ENCODE measurements around the gene PELI3.

PELI3 gene

DNA sequence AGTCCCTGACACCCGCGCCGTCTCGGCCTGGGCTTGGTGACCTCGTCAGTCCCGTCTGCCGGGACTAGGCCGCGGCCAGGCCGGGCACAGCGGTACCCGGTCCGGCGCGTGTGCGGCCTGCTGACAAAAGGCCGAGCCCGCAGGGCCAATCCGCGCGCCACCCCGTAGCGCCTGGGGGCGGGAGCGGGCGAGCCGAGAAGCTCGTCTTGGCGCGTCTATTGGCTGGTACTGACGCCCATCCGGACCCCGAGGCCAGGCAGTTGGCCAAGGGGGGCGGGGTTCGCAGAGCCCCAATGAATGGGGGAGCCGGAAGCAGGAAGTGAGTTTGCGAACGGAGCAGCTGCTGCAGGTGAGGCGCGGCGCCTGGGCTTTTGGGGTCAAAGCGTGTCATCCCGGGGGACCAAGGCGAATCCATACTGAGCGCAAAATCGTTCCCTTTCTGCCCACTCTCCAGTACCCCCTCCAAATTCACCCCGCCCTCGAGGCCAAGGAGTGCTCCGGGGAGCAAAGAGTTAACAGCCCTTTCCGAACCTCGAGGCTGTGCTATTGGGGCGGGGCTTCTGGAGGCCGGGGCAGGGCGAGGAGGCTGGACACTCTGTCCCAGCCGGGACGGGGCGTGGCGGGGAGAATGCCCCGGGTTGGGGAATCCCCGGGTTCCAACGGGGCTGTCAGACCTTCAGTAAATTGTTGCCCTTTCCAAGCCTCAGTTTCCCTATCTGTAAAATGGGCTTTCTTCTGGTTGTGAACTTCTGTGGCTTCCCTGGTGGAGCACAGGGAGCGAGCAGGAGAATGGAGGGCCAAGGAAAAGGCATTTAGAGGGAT lies 13.6 kb downstream of the PELI3 start, which contains the start of gene DPP3:
Gene DPP3, plus strand, starts transcription at position 318 of the 822 bp plus-strand sequence. CDS start 1,767 bp downstream, outside the sequence.
- Histone ChIP-seq H3K9me3 (ENCODE audit: control insufficient read depth in 1 of 2, low read length in 2 of 2) (no peaks in the 10 kb centered on the region), H3K9ac (ENCODE audit: low read depth in 1 of 2, low read length in 2 of 2) (peak within 1 kb of the TSS; percentile 81 to 94), H3K27ac (ENCODE audit: low read depth, low read length) (peak within 1 kb of the TSS; percentile 90), H3K27me3 (ENCODE audit: control insufficient read depth in 1 of 2, insufficient read depth in 2 of 2, low read length in 2 of 2) (no peaks in the 10 kb centered on the region), H3K36me3 (ENCODE audit: control insufficient read depth in 1 of 2, insufficient read depth in 2 of 2, low read length in 2 of 2) (peaks cover 3 to 13% of the 10 kb centered on the region in 2 donors), H3K4me3 (ENCODE audit: low read depth in 1 of 2, low read length in 2 of 2) (peak within 1 kb of the TSS; percentile 79 to 94), H3K4me1 (ENCODE audit: control insufficient read depth in 1 of 2, insufficient read depth in 2 of 2, low read length in 2 of 2) (peaks cover 13 to 17% of the 10 kb centered on the region in 2 donors)

DNA sequence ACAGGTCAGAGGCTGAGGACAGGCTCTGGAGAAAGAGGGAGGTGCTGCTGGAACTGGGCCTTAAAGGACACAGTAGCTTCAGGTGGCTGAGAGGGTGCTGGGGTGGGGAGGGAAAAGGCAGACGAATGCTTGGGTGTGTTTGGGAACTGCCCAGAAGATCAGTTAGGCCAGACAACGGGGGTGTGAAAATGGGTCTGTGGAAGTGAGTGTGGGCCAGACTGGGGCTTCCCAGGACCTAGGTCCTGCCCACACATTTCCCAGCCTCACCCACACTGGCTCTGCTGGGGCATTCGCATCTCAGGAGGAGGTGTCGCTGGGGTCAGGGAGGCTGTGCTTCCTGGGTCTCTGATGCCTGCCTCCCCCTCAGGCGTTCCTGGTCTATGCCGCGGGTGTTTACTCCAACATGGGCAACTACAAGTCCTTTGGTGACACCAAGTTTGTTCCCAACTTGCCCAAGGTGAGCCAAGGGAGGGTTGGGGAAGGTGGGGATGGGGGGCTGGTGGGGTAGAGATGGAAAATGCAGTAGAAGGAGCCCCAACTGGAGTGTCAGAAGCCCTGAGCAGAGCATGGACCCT lies 18.2 kb downstream of the PELI3 start:
- Histone ChIP-seq H3K9me3 (ENCODE audit: control insufficient read depth in 1 of 2, low read length in 2 of 2) (no peaks in the 10 kb centered on the region), H3K27ac (ENCODE audit: low read depth, low read length) (no peak overlapping the region), H3K9ac (ENCODE audit: low read depth in 1 of 2, low read length in 2 of 2) (no peak overlapping the region), H3K4me1 (ENCODE audit: control insufficient read depth in 1 of 2, insufficient read depth in 2 of 2, low read length in 2 of 2) (peaks cover 3 to 6% of the 10 kb centered on the region in 2 donors), H3K27me3 (ENCODE audit: control insufficient read depth in 1 of 2, insufficient read depth in 2 of 2, low read length in 2 of 2) (no peaks in the 10 kb centered on the region), H3K4me3 (ENCODE audit: low read depth in 1 of 2, low read length in 2 of 2) (no peak overlapping the region), H3K36me3 (ENCODE audit: control insufficient read depth in 1 of 2, insufficient read depth in 2 of 2, low read length in 2 of 2) (peaks cover 13 to 47% of the 10 kb centered on the region in 2 donors)

DNA sequence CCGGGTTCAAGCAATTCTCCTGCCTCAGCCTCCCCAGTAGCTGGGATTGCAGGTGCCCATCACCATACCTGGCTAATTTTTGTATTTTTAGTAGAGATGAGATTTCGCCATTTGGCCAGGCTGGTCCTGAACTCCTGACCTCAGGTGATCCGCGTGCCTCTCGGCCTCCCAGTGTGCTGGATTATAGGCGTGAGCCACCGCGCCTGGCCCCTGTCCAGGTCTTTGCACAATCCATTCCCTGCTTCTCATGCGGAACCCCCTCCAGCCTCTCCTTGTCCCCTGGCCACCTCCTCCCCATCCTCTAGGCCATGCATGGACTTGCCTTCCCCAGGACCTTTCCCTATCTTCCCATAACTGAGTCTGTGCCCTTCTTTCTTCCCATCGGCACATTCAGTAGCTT lies 22.3 kb downstream of the PELI3 start:
- no peak overlapping the region for H3K27ac ChIP-seq (ENCODE audit: low read depth, low read length)
- peaks cover 10 to 69% of the 10 kb centered on the region in 2 donors for H3K36me3 ChIP-seq (ENCODE audit: control insufficient read depth in 1 of 2, insufficient read depth in 2 of 2, low read length in 2 of 2)
- no peaks in the 10 kb centered on the region for H3K9me3 ChIP-seq (ENCODE audit: control insufficient read depth in 1 of 2, low read length in 2 of 2)
- no peak overlapping the region for H3K9ac ChIP-seq (ENCODE audit: low read depth in 1 of 2, low read length in 2 of 2)
- H3K4me3 ChIP-seq (ENCODE audit: low read depth in 1 of 2, low read length in 2 of 2) = no peak overlapping the region
- no peaks in the 10 kb centered on the region for H3K27me3 ChIP-seq (ENCODE audit: control insufficient read depth in 1 of 2, insufficient read depth in 2 of 2, low read length in 2 of 2)
- H3K4me1 ChIP-seq (ENCODE audit: control insufficient read depth in 1 of 2, insufficient read depth in 2 of 2, low read length in 2 of 2) = peaks cover 15 to 16% of the 10 kb centered on the region in 2 donors

DNA sequence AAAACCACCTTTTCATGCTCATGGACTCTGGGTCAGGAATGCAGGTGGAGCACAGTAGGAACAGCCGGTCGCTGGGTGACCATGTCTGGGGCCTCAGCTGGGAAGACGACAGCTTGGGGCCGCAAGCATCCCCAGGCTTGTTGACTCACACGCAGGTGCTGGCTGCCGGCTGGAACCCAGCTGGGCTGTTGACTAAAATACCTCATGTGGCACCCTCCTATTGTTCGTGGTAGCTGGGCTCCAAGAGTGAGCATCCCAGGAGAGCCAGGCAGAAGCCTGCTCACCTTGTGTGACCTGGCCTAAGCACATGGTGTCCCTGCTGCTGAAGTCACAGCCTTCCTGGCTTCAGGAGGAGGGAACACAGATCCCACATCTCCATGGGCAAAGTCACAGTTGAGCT lies 22.9 kb downstream of the PELI3 start:
- Histone ChIP-seq H3K9me3 (ENCODE audit: control insufficient read depth in 1 of 2, low read length in 2 of 2) (no peaks in the 10 kb centered on the region), H3K4me3 (ENCODE audit: low read depth in 1 of 2, low read length in 2 of 2) (no peak overlapping the region), H3K36me3 (ENCODE audit: control insufficient read depth in 1 of 2, insufficient read depth in 2 of 2, low read length in 2 of 2) (peaks cover 10 to 68% of the 10 kb centered on the region in 2 donors), H3K9ac (ENCODE audit: low read depth in 1 of 2, low read length in 2 of 2) (no peak overlapping the region), H3K27me3 (ENCODE audit: control insufficient read depth in 1 of 2, insufficient read depth in 2 of 2, low read length in 2 of 2) (no peaks in the 10 kb centered on the region), H3K27ac (ENCODE audit: low read depth, low read length) (no peak overlapping the region), H3K4me1 (ENCODE audit: control insufficient read depth in 1 of 2, insufficient read depth in 2 of 2, low read length in 2 of 2) (peaks cover 16% of the 10 kb centered on the region in 2 donors)

DNA sequence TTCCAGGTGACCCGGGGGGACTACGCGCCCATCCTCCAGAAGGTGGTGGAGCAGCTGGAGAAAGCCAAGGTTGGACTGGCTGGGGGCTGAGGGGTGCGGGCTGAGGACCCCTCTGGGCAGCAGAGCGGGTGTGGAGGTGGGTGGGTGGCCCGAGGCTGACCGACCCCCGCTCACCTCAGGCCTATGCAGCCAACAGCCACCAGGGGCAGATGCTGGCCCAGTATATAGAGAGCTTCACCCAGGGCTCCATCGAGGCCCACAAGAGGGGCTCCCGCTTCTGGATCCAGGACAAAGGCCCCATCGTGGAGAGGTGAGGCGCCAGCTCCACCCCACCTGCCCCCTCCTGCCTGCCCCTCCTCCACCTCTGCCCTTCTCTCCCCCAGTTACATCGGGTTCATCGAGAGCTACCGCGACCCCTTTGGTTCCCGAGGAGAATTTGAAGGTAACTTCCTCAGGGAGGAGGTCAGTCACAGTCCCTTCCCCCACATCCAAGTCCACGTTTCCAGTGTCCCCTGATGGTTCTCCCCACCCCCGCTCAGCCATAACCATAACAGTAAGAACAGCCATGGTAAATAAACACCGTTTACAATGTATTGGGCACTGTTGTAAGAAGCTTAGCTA lies 24.7 kb downstream of the PELI3 start:
- Histone ChIP-seq H3K4me1 (ENCODE audit: control insufficient read depth in 1 of 2, insufficient read depth in 2 of 2, low read length in 2 of 2) (peaks cover 16% of the 10 kb centered on the region in 2 donors), H3K9ac (ENCODE audit: low read depth in 1 of 2, low read length in 2 of 2) (no peak overlapping the region), H3K36me3 (ENCODE audit: control insufficient read depth in 1 of 2, insufficient read depth in 2 of 2, low read length in 2 of 2) (peaks cover 13 to 71% of the 10 kb centered on the region in 2 donors)

DNA sequence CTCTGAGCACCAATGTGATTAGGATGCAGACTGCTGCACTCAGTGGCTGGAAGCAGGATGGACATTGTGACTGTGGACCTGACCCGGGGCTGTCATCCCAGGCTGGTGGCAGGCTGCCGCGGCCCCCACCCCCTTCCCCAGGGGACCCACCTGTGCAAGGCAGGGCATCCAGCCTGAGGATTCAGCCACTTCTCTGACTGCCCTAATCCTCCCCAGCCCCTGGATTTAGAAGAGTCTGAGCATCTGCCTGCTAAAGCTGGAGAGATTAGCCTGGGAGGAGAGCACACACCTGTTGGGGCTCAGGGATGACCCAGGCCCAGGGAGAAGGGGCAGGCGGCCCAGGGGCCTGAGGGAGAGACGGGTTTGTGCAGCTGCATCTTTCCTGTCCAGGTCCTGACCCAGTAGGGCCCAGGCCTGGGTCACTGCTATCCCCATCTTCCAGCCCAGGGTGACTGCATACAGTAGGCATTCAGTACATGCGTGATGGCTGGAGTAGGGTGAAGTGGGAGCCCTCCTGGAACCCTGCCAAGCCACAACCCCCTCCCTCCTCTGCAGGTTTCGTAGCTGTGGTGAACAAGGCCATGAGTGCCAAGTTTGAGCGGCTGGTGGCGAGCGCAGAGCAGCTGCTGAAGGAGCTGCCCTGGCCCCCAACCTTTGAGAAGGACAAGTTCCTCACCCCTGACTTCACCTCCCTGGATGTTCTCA lies 25.6 kb downstream of the PELI3 start:
- Histone ChIP-seq H3K4me1 (ENCODE audit: control insufficient read depth in 1 of 2, insufficient read depth in 2 of 2, low read length in 2 of 2) (peaks cover 16% of the 10 kb centered on the region in 2 donors), H3K9ac (ENCODE audit: low read depth in 1 of 2, low read length in 2 of 2) (no peak overlapping the region), H3K36me3 (ENCODE audit: control insufficient read depth in 1 of 2, insufficient read depth in 2 of 2, low read length in 2 of 2) (peaks cover 10 to 71% of the 10 kb centered on the region in 2 donors), H3K27ac (ENCODE audit: low read depth, low read length) (no peak overlapping the region), H3K9me3 (ENCODE audit: control insufficient read depth in 1 of 2, low read length in 2 of 2) (no peaks in the 10 kb centered on the region), H3K27me3 (ENCODE audit: control insufficient read depth in 1 of 2, insufficient read depth in 2 of 2, low read length in 2 of 2) (no peaks in the 10 kb centered on the region), H3K4me3 (ENCODE audit: low read depth in 1 of 2, low read length in 2 of 2) (no peak overlapping the region)

More for the DNA sequence above, 24.7 kb downstream of the PELI3 start:
- Histone ChIP-seq H3K9me3 (ENCODE audit: control insufficient read depth in 1 of 2, low read length in 2 of 2) (no peaks in the 10 kb centered on the region), H3K4me3 (ENCODE audit: low read depth in 1 of 2, low read length in 2 of 2) (no peak overlapping the region), H3K27me3 (ENCODE audit: control insufficient read depth in 1 of 2, insufficient read depth in 2 of 2, low read length in 2 of 2) (no peaks in the 10 kb centered on the region), H3K27ac (ENCODE audit: low read depth, low read length) (no peak overlapping the region)

DNA sequence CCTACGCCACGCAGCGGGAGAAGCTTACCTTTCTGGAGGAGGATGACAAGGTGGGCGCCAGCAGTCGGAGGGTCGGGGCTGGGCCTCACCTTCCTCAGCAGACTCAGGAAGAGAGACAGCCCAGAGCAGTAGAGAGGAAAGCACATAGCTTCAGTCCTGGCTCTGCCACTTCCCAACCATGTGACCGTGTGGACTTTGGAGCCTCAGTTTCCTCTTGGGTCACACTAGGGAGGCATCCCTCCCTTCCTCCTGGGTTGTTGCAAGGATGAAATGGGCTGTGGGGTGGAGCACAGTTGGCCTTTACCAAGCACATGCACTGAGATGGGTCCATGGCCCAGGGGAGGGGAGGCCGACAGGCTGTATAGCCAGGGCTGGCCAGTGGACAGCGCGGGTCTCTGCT lies 26.4 kb downstream of the PELI3 start:
- H3K27me3 ChIP-seq (ENCODE audit: control insufficient read depth in 1 of 2, insufficient read depth in 2 of 2, low read length in 2 of 2) = no peaks in the 10 kb centered on the region
- H3K36me3 ChIP-seq (ENCODE audit: control insufficient read depth in 1 of 2, insufficient read depth in 2 of 2, low read length in 2 of 2) = peaks cover 4 to 65% of the 10 kb centered on the region in 2 donors
- H3K27ac ChIP-seq (ENCODE audit: low read depth, low read length) = no peak overlapping the region
- H3K4me1 ChIP-seq (ENCODE audit: control insufficient read depth in 1 of 2, insufficient read depth in 2 of 2, low read length in 2 of 2) = peaks cover 16% of the 10 kb centered on the region in 2 donors
- H3K4me3 ChIP-seq (ENCODE audit: low read depth in 1 of 2, low read length in 2 of 2) = no peak overlapping the region
- H3K9ac ChIP-seq (ENCODE audit: low read depth in 1 of 2, low read length in 2 of 2) = no peak overlapping the region
- H3K9me3 ChIP-seq (ENCODE audit: control insufficient read depth in 1 of 2, low read length in 2 of 2) = no peaks in the 10 kb centered on the region

DNA sequence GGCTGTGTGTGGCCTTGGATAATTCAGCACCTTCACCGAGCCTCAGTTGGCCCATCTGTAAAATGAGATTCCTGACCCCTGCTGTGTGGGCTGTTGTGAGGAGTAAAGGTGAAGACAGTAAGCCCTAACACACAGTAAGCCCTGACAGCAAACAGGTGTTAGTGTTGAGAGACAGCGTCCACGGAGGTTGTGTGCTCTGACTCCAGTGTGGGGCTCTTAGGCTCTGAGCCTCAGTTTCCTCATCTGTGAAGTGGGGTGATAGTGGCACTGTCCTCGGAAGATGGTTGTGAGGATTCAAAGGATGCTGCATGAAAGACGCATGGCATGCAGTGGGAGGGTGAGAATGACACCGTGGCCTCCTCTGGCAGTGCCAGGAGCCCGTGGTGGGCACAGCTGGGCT lies 27.8 kb downstream of the PELI3 start:
- H3K27me3 ChIP-seq (ENCODE audit: control insufficient read depth in 1 of 2, insufficient read depth in 2 of 2, low read length in 2 of 2) = no peaks in the 10 kb centered on the region
- no peaks in the 10 kb centered on the region for H3K9me3 ChIP-seq (ENCODE audit: control insufficient read depth in 1 of 2, low read length in 2 of 2)
- H3K9ac ChIP-seq (ENCODE audit: low read depth in 1 of 2, low read length in 2 of 2) = no peak overlapping the region
- H3K36me3 ChIP-seq (ENCODE audit: control insufficient read depth in 1 of 2, insufficient read depth in 2 of 2, low read length in 2 of 2) = peaks cover 4 to 59% of the 10 kb centered on the region in 2 donors
- peaks cover 16% of the 10 kb centered on the region in 2 donors for H3K4me1 ChIP-seq (ENCODE audit: control insufficient read depth in 1 of 2, insufficient read depth in 2 of 2, low read length in 2 of 2)
- no peak overlapping the region for H3K4me3 ChIP-seq (ENCODE audit: low read depth in 1 of 2, low read length in 2 of 2)
- no peak overlapping the region for H3K27ac ChIP-seq (ENCODE audit: low read depth, low read length)

DNA sequence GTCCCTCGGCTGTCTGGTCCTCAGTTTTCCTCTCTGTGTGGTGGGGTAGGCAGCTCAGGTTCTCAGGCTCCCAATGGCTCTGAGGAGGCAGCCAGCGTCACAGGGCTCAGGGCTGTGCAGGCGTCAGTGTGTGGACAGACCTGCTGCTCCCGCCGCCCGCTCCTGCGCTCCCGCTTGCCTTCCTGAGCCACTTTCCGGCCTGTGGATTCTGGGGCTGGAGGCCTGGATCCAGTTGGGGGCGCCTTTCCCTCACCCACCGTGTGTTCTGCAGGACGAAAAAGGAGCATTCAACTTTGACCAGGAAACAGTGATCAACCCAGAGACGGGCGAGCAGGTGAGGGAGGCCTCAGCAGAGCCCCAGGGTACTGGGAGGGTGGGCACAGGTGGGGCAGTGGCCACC lies 28.2 kb downstream of the PELI3 start:
- H3K36me3 ChIP-seq (ENCODE audit: control insufficient read depth in 1 of 2, insufficient read depth in 2 of 2, low read length in 2 of 2) = peaks cover 4 to 56% of the 10 kb centered on the region in 2 donors

More for the DNA sequence above, 28.2 kb downstream of the PELI3 start:
- Histone ChIP-seq H3K27ac (ENCODE audit: low read depth, low read length) (no peak overlapping the region), H3K4me3 (ENCODE audit: low read depth in 1 of 2, low read length in 2 of 2) (no peak overlapping the region), H3K9me3 (ENCODE audit: control insufficient read depth in 1 of 2, low read length in 2 of 2) (no peaks in the 10 kb centered on the region), H3K27me3 (ENCODE audit: control insufficient read depth in 1 of 2, insufficient read depth in 2 of 2, low read length in 2 of 2) (no peaks in the 10 kb centered on the region), H3K9ac (ENCODE audit: low read depth in 1 of 2, low read length in 2 of 2) (no peak overlapping the region), H3K4me1 (ENCODE audit: control insufficient read depth in 1 of 2, insufficient read depth in 2 of 2, low read length in 2 of 2) (peaks cover 16% of the 10 kb centered on the region in 2 donors)
